NT2/D1 (cell line): ENCODE results near the gene HIC1.

Experiments
- YY1 ChIP-seq: IDR thresholded peaks from 2 replicates; pipeline ENCODE4 v1.6.1; 2011; ENCODE audit not compliant: insufficient read length, insufficient read depth
- ZNF274 ChIP-seq: IDR thresholded peaks from 2 replicates; pipeline ENCODE4 v1.6.1; 2011; ENCODE audit warnings: mild to moderate bottlenecking, low read depth, low read length

DNA sequence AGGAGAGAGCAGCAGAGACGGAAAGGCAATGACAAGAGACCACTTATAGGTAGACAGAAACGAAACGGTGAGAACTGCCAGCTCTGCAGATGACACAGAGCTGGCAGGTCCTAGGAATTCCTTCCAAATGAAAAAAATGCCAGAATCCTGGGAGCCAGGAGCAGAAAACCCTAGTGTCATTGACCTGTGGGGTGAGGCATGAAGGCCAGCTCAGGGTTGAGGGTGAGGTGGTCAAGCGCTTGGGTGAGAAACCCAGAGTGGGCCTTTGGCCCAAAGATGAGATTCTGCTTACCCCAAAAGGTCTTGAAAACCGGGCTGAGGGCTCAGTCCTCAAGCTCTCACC is 9.2 kb downstream of the HIC1 start:
- TF ChIP-seq YY1 (no peak), ZNF274 (no peak)
